ENCODE data around the gene COL18A1.

The COL18A1 gene

DNA sequence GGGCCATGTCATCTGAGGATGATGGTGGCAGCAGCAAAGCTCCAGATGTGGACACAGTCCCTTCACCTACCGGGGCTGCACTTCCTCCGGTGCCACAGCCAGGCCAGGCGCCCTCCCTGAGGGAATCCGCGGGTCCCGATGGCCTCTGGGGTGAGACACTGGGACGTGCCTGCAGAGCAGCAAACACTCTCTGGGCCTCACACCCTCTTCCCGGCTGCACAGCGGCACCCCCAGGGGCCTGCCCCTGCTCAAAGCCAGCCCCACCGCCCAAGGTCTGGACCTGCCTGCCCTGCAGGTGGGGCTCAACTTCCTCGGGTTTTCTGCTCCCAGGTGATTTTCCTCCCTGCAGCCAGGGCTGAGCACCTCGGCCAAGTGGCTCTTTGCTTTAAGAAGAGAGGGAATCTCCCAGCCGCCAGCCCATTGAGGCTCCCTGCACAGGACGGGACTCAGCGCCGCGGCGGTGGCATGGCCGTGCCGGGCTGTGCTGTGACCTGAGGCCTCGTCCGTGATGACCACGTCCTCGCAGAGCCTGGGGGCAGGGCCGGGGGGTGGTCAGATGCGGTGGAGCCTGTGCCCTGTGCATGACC, 21.3 kb upstream of the COL18A1 start:
- DNase-seq: no peak

DNA sequence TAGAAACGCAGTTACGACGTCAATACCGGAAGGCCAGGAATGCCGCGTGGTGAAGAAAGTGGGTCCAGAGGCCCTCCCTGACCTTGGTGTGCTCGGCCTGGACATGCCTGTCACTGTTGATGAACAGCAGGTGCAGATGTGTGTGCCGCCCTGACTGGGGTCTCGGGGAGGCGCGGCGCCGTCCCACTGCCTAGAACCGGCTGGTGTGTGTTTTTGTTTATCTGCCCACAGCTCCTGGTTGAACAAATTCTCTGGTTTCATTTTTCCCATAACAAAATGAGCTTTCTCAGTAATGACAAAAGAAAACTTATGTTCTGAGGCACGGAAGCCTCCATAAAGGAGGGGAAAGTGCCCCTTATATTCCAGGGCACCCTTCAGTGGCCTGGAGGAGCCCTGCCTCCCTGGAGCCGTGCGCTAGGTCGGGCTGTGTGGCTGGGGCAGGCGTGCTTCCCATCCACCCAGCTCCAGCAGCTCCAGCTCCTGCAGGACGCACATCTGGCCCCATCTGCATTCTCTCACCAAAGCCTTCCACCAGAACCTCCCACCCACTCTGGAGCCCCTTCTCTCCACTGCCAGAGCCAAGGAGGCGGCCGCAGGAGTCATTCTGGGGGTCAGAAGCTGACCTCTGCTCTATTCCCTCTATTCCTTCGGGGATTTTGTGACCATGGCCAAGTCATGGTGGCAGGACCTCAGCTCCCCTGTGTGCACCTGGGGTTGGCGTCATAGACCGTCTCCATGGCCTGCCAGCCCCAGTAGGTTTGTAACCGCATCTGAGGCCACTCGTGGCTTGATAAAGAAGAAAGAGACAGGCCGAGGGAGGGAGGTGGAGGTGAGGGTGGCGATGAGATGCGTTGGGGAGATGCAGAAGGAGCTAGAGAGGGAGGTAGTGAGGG, 20.1 kb upstream of the COL18A1 start:
- no peak for DNase-seq

- DNase-seq: no peak
Observed at GRCh38 chr21:45385549-45386050, 19.4 kb upstream of the COL18A1 start.

DNA sequence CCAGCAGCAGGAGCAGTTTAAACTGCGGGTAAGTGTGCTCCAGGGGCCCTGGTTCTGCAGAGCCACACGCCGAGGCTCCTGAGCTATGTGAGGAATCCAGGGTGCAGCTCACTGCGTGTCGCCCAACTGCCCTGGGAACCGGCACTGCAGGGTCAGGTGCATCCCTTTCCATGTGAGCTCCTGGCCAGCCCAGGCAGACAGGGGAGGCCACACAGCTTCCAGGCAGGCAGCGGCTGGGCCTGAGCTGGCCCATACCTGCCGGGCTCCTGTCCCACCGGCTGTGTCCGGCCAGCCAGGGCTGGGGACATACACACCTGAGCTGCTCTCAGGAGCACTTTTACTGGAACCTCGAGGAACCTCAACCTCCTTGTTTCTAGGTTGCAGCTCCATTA, 18.6 kb upstream of the COL18A1 start:
- DNase-seq: no peak

- DNase-seq: no peak
Observed at GRCh38 chr21:45386728-45387371, 18.1 kb upstream of the COL18A1 start.

- no peak for DNase-seq
Observed at GRCh38 chr21:45387506-45387905, 17.5 kb upstream of the COL18A1 start.

GRCh38 chr21:45388011-45388521, 16.9 kb upstream of the COL18A1 start:
- DNase-seq: no peak

DNA sequence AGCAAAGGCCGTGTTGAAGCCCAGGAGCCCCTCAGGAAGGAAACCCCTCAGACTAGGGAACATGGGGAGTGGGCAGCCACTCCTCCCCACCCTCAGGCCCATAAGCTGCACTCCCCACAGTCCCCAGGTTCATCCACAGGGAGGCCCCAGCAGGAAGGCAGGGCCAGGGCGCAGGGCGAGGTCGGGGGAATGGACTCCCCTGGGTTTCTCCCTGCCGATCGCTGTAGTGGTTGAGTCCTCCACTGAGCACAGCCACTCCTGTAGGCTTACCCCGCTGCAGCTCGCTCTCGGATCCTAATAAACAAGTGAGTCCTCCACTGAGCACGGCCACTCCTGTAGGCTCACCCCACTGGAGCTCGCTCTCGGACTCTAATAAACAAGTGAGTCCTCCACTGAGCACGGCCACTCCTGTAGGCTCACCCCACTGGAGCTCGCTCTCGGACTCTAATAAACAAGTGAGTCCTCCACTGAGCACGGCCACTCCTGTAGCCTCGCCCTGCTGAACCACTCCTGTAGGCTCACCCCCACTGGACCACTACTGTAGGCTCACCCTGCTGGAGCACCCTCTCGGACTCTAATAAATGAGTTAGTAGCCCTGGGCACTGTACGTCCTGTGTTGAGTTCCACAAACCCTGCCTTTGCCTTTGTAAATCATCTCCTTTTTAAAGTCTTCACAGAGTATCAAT, 16.2 kb upstream of the COL18A1 start:
- no peak for DNase-seq

GRCh38 chr21:45390121-45390751, 14.7 kb upstream of the COL18A1 start:
- no peak for DNase-seq

DNA sequence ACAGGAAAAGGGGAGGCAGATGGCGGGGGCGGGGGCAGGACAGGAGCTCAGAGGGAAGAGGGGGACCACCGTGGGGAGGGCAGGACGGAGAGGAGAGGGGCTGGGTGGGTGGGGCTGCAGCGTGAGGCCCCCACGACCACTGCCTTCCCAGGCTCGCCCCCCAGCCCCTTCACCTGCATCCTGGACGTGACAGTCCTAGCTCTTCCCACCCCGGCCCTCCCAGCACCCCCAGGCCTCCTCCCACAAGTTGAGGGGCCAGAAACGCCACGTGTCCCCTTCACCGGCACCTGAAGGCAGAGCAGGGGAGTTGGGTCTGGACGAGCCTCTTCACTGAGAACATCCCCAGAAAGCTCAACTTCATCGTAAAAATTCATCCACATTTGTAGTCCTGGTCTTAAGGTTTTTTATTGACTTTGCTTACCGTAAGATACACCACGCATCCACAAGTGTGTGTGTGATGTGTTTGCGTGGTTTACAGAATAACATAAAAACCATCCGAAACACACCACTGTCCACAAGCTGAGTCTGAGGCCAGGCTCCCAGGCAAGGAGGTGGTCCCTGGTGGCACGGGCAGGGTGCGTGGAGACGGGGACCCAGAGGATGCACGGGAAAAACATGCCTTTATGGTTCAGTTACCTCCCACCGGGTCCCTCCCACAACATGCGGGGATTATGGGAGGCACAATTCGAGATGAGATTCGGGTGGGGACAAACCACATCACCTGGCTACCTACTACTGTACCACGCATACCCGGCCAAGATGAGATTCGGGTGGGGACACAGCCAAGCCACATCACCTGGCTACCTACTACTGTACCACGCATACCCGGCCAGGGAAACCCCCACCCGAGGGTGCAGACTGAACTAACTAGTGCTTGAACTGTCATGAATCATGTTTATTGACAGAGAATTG, 13.9 kb upstream of the COL18A1 start:
- DNase-seq: no peak

- DNase-seq: no peak
Observed at GRCh38 chr21:45391743-45392572, 13.0 kb upstream of the COL18A1 start.

DNA sequence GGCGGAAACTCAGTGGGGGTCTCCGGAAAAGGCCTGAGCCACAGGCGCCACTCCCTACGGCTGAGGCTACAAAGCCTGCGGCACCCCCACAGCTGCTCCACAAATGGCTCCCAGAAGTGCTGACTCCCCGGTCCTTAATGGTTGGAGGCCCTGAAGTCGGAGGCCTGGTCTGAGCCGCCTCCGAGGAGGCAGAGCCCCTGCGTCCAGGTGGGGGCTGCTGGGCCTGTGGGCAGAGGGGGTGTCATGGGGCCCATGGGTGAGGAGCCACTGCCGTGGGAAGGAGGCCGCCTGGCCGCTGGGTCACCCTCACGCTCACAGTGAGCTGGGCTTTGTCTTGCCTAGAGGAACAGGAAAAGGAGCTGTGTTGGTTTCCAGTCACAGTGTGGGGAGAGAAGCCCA, 12.4 kb upstream of the COL18A1 start:
- DNase-seq: no peak

DNA sequence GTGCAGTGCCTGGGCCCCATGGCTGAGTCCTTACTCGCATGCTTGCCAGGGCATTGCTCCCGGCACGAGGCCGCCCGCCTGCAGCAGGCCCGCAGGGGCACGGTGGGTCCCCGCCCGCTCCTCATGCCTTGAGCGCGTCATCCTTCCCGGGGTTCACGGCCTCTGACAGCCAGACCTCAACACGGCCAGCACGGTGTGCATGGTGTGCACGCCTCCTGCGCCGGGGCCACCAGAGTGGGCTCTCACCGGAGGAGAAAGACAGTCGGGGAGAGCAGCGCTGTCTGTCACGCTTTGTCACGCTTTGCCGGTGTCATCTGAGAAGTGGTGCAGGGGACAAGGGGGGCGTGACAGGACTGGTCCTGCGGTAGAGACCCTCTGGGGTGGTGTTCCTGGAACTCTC, 11.9 kb upstream of the COL18A1 start:
- no peak for DNase-seq

DNA sequence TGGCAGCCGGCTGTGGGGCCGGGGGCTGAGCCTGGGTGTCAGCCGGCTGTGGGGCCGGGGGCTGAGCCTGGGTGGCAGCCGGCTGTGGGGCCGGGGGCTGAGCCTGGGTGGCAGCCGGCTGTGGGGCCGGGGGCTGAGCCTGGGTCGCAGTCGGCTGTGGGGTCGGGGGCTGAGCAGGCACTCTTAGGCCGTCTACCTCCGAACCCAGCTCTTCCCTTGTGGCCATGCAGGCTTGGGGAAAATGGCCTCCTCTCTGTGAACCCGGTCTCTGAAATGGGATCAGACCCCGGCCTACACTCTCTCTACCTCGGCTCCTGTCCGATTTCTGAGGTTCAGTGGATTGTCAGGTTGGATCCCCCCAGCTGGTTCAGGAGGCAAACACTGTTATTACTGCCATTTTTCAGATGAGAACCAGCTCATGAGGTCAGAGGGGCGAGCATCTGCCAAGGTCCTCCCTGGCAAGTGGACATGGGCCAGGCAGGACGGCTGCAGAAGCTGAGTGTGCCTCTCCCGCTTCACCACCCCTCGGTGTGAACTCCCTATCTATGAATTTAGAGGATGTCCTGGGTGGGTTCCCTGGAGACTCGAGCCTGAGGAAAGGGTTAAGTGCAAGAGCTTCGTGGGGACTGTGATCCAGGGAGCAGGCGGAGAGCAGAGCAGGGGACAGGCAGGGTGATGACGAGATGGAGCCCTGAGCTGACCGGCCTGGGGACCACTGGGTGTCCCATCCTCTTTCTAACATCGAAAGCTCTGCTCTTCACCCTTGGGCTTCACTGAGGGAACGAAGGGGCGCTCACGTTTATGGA, 10.9 kb upstream of the COL18A1 start:
- no peak for DNase-seq

DNA sequence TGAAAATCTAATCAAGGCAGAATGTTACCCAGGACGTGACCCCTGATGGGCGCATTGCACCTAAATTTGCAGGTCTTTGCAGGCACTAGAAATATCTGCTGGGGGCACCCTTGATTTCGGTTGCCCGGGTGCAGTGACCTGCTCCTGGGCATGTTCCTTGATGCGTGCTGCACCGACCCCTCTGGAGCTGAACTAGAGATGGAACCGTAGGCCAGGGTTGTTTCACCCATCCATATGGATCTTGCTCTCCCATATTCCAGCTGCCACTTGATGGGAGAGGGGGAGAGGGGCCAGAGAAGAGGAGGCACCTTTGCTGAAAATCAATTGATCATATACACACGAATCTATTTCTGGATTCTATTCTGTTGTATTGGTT, 8.4 kb upstream of the COL18A1 start:
- DNase-seq: no peak

- DNase-seq: no peak
Observed at GRCh38 chr21:45397381-45397780, 7.6 kb upstream of the COL18A1 start.

GRCh38 chr21:45401054-45401518, 3.9 kb upstream of the COL18A1 start:
- no peak for DNase-seq

DNA sequence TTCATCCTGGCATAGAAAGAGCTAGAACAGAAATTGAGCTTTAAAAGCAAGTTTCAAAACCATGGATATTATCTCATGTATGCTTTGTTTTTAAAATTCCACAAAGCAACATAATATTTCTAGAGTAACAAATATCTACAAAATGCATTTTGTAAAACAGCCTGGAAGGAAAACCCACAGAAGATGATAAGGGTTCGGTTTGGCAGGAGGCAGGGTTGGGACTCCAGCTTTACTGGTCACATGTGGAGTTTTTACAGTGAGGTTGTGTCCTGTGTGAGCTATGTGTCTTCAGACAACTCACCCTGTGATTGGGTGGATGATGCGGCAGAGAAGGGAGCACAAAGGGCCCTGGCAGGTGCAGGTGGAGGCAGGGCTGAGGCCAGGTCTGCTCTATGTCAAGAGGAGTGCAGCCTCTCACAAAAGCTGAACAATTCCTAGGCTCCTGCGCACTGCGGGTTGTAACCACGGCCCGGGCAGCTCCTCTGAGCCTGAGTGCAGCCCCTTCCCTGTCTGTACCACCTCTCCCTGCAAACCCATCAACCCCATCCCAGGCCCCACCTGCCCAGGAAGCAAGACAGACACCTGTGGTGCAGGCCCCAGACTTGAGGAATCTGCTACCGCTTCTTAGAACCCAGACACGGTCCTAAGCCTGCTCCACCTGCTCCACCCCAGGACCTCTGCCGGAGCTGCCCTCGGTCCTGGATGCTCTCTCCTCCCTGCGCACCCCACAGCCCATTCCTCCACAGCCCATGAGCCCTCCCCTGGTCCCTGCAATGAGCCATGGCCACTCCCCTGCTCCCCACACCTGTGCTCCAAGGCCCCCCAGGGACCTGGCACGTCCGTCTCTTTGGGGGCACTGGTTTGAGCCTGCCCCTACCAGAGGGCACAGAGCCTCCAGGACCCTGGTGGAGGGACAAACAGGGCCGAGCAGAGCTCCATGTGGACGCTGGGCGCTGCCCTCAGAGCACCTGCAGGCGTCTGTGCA, 2.8 kb upstream of the COL18A1 start:
- DNase-seq: no peak

Measured in activated CD4-positive, alpha-beta T cell treated with anti-CD3 and anti-CD28 coated beads, Interleukin-10, Interleukin-2, amounts not matched to agents 100 ng/mL and 50 ng/mL, durations not matched to agents 16 hours and 8 hours (primary cell).